Measurements from ENCODE around the gene PRKCA.

GRCh38 chr17:66331038-66331816, 28.8 kb downstream of the PRKCA start:
- TF ChIP-seq CTCF (IDR thresholded peaks at IDR 0.05; ENCODE audit: low read depth, low read length, missing input control): no peak
- TF ChIP-seq TAF1 (conservative IDR thresholded peaks at IDR 0.05): no peak

Measured in liver (tissue), 3 donors.